Peyer's patch (tissue), 4 donors: ENCODE measurements around the gene ANKRD13D. TPM values are rescaled to one million over a fixed set of nuclear protein-coding genes. Genes with fewer than 3 reads are reported as not detected.

Experiments used
- DNase-seq, 3 donors: peaks; one replicate each; pipeline ENCODE4 v3.0.0-alpha.2; 2017 to 2019
- H3K27ac ChIP-seq, 4 donors: fragments of 200-600 bp; sonication (generic); one replicate each; pipeline ENCODE4 v1.5.1; 2016 to 2019
- H3K27me3 ChIP-seq, 2 donors: fragments of 200-600 bp; sonication (generic); one replicate each; pipeline ENCODE4 v1.5.1; 2019
- H3K36me3 ChIP-seq, 3 donors: fragments of 200-600 bp; sonication (generic); one replicate each; pipeline ENCODE4 v1.5.1; 2016 to 2019
- H3K4me1 ChIP-seq, 4 donors: fragments of 200-600 bp; sonication (generic); one replicate each; pipeline ENCODE4 v1.5.1; 2016 to 2019
- H3K4me3 ChIP-seq, 4 donors: fragments of 200-600 bp; sonication (generic); 1 replicate in 3 of 4; 2 replicates in 1 of 4; pipeline ENCODE4 v1.5.1; 2016 to 2019; ENCODE audit warnings: mild to moderate bottlenecking in 1 of 4
- H3K9me3 ChIP-seq, 4 donors: fragments of 200-600 bp; sonication (generic); one replicate each; pipeline ENCODE4 v1.5.1; 2016 to 2019; ENCODE audit warnings: mild to moderate bottlenecking in 1 of 4
- CTCF ChIP-seq, 6 experiments: fragments of 450-650 bp in 4 of 6; fragments of 200-600 bp in 2 of 6; sonication (generic) in 1 of 6; IDR thresholded peaks; one replicate each; pipeline ENCODE4 v1.5.1; 2017 to 2019; ENCODE audit warnings: antibody characterized with exemption in 6 of 6, mild to moderate bottlenecking in 3 of 6, moderate library complexity in 1 of 6
- POLR2A ChIP-seq, 2 donors: fragments of 450-650 bp; IDR thresholded peaks; one replicate each; pipeline ENCODE4 v1.5.1; 2017; ENCODE audit warnings: antibody characterized with exemption in 2 of 2, mild to moderate bottlenecking in 2 of 2, moderate library complexity in 2 of 2
- total RNA-seq, 4 donors: library from RNA; depleted of rRNA; stranded (reverse); fragments of >200 nt; gene quantifications; one replicate each; pipeline ENCODE4 v1.1.0, GENCODE V29; 2016

Gene ANKRD13D
- total RNA-seq, 4 donors from 2014 or later = 25.4 to 97.4 (median 41.5) TPM

DNA sequence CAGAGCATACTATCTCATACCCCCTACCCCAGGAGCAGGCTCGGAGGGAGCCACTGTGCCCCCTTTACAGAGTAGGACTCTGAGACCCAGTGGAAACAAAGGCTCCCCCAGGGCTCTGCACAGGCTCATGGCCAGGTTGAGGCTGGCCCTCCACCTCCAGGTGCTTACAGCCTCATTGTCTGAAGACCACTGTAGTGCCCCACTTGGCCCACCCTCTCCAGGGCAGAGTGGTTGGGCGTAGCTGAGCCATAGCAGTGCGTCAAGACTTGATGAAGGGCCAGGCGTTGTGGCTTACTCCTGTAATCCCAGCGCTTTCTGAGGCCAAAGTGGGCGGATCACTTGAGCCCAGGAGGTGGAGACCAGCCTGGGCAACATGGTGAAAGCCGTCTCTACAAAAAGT, 1.7 kb downstream of the ANKRD13D start:
- peaks cover 0 to 8% (median 3%) of the 10 kb centered on the region in 4 donors for H3K9me3 ChIP-seq
- H3K27ac ChIP-seq = peak overlapping the region in 3 of 4 donors; percentile 31 to 95 (median 94)
- peak overlapping the region in 1 of 4 donors; percentile 91 for H3K4me3 ChIP-seq
- peaks cover 4 to 42% (median 33%) of the 10 kb centered on the region in 4 donors for H3K4me1 ChIP-seq
- TF ChIP-seq CTCF (IDR thresholded peaks at IDR 0.05) (no peak), POLR2A (IDR thresholded peaks at IDR 0.05) (no peak)
- H3K27me3 ChIP-seq = no peaks in the 10 kb centered on the region
- peaks cover 0 to 33% (median 0%) of the 10 kb centered on the region in 3 donors for H3K36me3 ChIP-seq
- no peak for DNase-seq

DNA sequence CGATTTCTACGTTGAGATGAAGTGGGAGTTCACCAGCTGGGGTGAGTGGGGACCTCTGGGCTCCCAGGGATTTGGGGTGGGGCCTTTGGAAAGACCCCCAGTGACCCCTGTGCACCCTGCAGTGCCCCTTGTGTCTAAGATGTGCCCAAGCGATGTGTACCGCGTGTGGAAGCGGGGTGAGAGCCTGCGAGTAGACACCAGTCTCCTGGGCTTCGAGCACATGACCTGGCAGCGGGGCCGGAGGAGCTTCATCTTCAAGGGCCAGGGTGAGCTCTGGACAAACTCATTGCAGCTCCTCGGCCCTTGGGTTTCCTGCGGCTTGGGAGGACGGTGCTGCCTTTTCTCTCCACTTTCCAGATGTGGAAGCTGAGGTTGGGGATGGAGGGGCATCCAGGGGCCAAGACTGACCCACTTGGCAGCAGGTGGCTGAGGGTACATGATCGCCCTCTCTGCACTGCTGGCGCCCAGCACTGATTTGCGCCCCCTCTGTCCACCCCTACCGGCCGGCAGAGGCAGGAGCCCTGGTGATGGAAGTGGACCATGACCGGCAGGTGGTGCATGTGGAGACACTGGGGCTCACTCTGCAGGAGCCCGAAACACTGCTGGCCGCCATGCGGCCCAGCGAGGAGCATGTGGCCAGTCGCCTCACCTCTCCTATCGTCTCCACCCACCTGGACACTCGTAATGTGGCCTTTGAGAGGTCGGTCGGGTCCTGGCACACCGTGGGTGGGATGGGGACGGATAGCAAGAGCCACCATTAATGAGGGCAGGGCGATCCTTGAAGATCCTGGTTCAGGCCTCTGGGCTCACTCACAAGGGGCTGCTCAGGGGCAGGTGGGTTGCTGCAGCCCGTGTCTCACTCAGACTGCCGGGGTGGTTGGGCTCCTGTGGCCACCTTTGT, 2.6 kb downstream of the ANKRD13D start:
- no peak overlapping the region for H3K4me3 ChIP-seq
- peaks cover 0 to 30% (median 0%) of the 10 kb centered on the region in 3 donors for H3K36me3 ChIP-seq
- no peak overlapping the region for H3K27ac ChIP-seq
- H3K27me3 ChIP-seq = no peaks in the 10 kb centered on the region
- DNase-seq = no peak
- peaks cover 0 to 9% (median 4%) of the 10 kb centered on the region in 4 donors for H3K9me3 ChIP-seq
- TF ChIP-seq CTCF (IDR thresholded peaks at IDR 0.05) (no peak), POLR2A (IDR thresholded peaks at IDR 0.05) (no peak)
- H3K4me1 ChIP-seq = peaks cover 4 to 34% (median 25%) of the 10 kb centered on the region in 4 donors

- peaks cover 4 to 24% (median 16%) of the 10 kb centered on the region in 4 donors for H3K4me1 ChIP-seq
- H3K4me3 ChIP-seq = no peak overlapping the region
- no peaks in the 10 kb centered on the region for H3K27me3 ChIP-seq
- peaks cover 0 to 9% (median 4%) of the 10 kb centered on the region in 4 donors for H3K9me3 ChIP-seq
- H3K27ac ChIP-seq = no peak overlapping the region
- DNase-seq = no peak
- peaks cover 0 to 28% (median 0%) of the 10 kb centered on the region in 3 donors for H3K36me3 ChIP-seq
- TF ChIP-seq CTCF (IDR thresholded peaks at IDR 0.05) (no peak), POLR2A (IDR thresholded peaks at IDR 0.05) (no peak)
These were observed 3.6 kb downstream of the ANKRD13D start for GRCh38 chr11:67292671-67293070.

- DNase-seq = no peak
- H3K36me3 ChIP-seq = peaks cover 0 to 30% (median 0%) of the 10 kb centered on the region in 3 donors
- no peak overlapping the region for H3K4me3 ChIP-seq
- no peaks in the 10 kb centered on the region for H3K27me3 ChIP-seq
- peaks cover under 1 to 20% (median 12%) of the 10 kb centered on the region in 4 donors for H3K4me1 ChIP-seq
- H3K27ac ChIP-seq = no peak overlapping the region
- TF ChIP-seq POLR2A (IDR thresholded peaks at IDR 0.05) (no peak), CTCF (IDR thresholded peaks at IDR 0.05) (no peak)
- H3K9me3 ChIP-seq = peaks cover 0 to 9% (median 4%) of the 10 kb centered on the region in 4 donors
These were observed 4.0 kb downstream of the ANKRD13D start for GRCh38 chr11:67293090-67293489.

GRCh38 chr11:67295846-67296245, 6.7 kb downstream of the ANKRD13D start:
- peaks cover 0 to 6% (median 2%) of the 10 kb centered on the region in 4 donors for H3K4me1 ChIP-seq
- peaks cover 0 to 9% (median 4%) of the 10 kb centered on the region in 4 donors for H3K9me3 ChIP-seq
- peaks cover 0 to 47% (median 0%) of the 10 kb centered on the region in 3 donors for H3K36me3 ChIP-seq
- no peak overlapping the region for H3K27ac ChIP-seq
- H3K4me3 ChIP-seq = no peak overlapping the region
- no peaks in the 10 kb centered on the region for H3K27me3 ChIP-seq
- TF ChIP-seq POLR2A (IDR thresholded peaks at IDR 0.05) = no peak
- TF ChIP-seq CTCF (IDR thresholded peaks at IDR 0.05) = no peak
- DNase-seq = no peak
